CD4-positive, alpha-beta T cell treated with Interleukin-2 at 100 ng/mL for 4 hours (primary cell): ENCODE data around the gene AMBRA1.

Experiments used
- DNase-seq: peaks from one replicate; pipeline ENCODE4 v3.0.0-alpha.2; 2020; ENCODE audit warnings: low spot score

Gene AMBRA1

DNA sequence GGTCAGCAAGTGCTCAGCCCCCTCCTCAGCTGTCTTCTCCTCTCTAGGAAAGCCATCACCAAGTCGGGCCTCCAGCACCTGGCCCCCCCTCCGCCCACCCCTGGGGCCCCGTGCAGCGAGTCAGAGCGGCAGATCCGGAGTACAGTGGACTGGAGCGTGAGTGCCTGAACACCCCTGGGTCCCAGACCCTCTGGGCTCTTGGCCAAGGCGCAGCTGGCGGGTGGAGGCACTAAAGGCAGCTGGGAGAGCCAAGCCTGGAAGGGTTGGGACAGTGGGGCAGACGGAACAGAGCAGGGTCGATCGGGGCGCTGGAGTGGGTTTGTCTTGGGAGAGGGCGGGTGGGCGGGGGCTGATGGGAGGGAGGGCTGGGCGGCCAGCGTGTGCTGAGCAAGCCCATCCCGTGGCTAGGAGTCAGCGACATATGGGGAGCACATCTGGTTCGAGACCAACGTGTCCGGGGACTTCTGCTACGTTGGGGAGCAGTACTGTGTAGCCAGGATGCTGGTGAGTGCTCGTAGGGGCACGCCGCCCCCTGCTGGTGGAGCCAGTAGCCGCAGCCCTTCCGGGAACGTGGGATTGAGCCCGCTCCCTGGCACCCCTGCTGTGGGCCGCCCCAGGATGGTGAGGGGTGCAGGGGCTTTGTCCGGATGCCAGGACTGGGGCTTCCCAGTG, 226.4 kb downstream of the AMBRA1 start:
- DNase-seq: peak; percentile 77

DNA sequence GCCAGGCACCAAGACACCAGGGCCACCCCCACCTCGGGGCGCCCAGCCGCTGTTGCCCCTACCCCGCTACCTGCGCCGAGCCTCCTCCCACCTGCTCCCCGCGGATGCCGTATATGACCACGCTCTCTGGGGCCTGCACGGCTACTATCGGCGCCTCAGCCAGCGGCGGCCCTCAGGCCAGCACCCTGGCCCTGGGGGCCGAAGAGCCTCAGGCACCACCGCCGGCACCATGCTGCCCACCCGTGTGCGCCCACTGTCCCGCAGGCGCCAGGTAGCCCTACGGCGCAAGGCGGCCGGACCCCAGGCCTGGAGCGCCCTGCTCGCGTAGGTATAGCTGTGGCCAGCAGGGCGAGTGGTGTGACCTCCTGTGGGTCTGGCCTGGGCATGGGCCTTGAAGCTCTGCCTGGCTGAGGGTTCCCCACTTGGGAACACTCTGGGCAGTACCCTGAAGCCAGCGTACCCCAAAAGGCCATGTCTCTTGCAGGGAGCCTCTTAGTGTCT, 227.1 kb downstream of the AMBRA1 start:
- DNase-seq: no peak

DNA sequence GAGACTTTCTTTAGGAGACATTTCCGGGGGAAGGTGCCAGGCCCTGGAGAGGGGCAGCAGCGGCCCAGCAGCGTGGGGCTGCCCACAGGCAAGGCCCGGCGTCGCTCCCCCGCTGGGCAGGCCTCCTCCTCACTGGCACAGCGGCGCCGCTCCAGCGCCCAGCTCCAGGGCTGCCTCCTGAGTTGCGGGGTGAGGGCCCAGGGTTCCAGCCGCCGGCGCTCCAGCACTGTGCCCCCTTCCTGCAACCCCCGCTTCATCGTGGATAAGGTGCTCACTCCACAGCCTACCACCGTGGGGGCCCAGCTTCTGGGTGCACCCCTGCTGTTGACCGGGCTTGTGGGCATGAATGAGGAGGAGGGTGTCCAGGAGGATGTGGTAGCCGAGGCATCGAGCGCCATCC, 227.6 kb downstream of the AMBRA1 start:
- no peak for DNase-seq

DNA sequence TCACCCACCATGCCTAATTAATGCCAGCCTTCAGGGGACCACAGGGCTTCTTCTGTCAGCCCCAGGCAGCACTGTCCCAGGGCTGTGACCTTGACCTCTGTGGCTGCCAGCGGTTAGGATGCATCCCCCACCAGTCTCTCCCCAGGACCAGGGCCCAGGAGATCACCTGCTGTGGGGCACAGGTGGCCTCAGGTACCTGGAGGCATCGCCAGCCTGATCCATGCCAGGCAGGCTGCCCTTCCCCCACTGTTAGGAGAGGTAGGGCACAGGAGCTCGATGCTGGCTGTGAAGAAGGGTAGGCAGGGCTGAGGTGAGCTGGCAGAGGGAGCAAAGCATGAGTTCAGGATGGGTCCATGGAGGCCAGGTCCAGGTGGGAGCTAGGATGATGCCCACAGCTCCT, 229.0 kb downstream of the AMBRA1 start:
- DNase-seq: no peak

DNA sequence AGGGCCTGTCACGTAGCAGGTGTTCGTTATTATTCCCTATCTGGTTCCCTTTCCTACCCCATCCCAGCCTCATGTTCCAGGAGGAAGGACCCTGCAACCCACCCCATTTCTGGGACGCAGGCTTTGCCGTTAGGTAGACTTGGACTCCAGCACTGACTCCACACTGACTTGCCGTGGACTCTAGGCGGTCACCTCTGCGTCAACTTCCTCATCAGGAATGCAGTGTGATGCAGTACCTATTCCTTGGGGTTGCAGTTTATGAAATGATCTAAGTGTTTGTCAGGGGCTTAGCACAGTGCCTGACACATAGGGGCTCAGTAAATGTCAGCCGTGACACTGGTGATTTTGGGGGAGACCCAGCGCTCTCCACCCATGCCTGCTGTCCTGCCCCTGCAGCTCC, 229.8 kb downstream of the AMBRA1 start:
- DNase-seq: no peak

DNA sequence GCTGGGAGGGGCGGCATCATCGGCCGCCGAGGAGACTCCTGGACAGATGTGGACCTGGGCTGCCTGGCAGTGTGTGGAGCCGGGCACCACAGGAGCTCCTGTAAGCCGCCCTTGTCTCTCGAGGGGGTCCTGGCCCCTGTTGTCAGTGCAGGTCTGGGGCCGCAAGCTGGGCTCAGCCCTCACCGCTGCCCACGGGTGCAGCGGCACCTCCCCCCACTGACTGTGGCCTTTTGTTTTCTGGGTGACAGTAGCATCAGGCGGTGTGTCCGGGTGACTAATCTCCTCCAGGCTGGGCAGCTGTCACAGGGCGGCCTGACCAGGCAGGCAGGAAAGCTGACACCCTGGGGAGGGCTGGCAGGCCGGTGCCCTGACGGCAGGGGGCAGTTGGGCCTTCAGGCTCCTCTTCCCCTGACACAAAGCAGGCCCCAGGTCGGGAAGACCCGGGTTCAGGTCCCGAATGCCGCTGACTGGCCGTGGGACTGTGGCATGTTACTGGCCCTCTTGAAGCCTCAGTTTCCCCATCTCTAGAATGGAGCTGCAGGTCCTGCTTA, 230.3 kb downstream of the AMBRA1 start:
- DNase-seq: no peak

DNA sequence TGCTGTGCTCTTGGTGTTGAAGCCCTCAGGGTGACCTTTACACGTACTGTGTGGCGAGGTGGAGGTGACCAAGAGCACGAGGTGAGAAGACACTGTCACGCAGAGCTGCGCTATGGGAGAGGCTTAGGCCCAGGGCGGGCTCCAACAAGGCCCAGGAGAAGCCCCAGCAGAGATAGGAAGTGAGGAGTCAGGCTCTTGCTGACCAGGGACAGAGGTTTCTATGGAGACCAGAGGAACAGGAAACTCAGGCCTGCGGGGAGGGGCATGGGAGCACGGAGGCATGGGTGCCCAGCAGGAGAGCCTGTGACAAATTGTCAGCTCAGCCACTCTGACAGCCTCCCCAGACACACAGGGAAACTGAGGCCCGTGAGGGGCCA, 230.8 kb downstream of the AMBRA1 start:
- no peak for DNase-seq

DNA sequence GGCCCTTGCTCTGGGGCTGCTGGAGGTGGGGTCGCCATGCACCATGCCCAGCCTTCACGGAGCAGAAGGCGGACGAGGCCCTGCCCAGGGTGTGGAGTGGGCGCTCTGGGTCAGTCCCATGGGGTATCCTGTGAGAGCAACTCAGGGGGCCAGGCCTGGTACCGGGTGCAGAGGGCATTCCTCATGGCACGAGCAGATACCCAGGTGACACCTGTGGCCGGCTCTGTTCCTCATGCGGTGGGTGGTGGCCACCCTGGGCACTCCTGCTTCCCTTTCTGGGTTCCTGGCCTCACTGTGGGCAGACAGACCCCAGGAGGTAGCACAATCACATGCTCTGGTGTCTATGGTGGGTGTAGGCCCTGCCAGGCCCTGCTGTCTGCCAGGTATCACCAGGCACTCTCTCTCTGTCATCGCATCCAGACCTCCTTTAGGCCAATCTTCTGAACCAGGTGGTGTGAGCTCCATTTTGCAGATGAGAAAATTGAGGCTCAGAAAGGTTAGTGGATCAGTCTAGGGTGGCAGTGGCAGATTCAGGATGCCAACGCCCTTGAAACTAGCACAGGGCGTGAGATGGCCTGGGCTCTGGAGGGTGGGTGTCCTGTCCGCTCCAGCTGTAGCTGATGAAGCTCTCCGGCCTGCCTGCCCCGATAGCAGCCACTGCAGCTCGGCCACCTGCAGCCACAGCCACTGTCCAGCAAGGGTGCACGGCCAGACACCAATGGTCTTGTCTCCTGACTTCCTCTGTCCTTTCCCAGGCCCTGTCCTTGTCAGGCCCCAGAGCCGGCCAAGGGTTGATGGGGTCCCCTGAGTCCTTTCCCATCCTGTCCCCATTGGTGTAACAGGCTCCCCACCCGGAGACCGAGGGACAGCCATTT, 231.4 kb downstream of the AMBRA1 start:
- no peak for DNase-seq

DNA sequence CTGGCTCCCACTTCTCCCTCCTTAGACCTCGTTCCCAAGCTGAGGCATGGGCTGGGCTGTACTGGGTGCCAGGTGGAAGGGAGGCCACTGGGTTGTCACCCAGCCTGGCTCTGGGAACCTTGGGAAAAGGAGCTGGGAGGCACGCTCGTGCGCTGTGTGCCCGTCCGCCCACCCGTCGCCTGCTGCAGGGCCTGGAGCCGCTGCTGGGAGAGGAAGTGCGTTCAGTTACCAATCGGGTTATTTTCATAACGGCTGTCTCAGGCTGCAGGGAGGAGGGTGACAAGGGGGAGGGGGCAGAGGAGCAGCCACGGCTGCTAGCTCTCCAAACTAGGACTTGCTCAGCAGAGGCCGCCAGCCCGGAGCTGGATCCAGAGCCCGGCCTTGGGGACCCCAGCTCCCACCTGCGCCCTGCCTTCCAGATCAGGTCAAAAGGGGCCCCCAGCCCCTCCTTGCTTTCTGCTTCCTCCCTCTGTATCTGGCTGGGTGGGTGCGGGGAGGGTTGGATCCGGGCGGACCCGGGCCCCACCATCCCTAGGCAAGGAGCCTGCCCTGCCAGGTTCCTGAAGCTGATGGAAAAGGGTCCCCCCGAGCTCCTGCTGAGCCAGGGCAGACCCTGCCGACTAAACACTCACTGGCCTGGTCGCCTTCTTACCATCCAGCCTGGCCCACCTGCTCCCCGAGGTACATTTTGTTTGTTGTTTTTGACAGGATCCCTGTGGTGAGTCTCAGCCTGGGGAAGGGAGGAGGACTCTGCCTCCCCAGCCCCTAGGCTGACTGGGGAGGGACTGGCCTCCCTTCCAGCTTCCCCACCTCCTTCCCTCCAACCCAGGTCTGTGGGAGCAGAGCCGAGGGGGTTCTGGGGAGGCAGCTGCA, 232.3 kb downstream of the AMBRA1 start:
- peak; percentile 65 for DNase-seq

DNA sequence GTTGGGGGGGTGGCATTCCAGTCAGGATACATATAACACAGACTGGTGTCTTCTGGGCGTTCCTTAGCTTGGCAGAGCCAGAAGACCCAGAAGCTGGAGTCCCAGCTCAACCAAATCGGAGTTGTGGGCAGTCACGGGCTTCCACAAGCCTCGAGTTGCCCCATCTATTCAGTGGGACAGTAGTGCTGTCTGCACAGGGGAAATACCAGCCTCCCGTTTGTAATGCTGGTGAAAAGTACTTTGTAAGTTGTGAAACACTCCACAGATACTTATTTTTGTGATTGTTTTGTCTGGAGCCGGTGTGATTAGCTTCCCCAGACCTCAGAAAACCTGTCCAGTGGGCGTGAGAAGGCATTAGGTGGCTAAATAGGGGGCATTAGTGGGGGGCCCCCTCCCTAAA, 232.9 kb downstream of the AMBRA1 start:
- no peak for DNase-seq

DNA sequence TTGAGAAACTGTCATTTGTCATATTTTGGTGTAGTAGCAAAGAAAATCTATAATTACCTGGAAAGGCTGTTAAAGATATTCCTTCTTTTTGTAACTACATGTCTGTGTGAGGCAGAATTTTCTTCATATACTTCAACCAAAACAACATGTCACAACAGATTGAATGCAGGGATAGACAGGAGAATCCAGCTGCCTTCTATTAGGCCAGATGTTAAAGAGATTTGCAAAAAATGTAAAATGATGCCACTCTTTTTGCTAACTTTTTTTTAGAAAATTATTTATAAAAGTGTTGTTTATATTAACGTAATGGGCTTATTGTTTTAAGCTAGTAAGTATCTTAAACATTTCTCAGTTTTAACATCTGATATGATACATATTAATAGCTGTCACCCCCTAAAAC, 233.9 kb downstream of the AMBRA1 start:
- DNase-seq: no peak

DNA sequence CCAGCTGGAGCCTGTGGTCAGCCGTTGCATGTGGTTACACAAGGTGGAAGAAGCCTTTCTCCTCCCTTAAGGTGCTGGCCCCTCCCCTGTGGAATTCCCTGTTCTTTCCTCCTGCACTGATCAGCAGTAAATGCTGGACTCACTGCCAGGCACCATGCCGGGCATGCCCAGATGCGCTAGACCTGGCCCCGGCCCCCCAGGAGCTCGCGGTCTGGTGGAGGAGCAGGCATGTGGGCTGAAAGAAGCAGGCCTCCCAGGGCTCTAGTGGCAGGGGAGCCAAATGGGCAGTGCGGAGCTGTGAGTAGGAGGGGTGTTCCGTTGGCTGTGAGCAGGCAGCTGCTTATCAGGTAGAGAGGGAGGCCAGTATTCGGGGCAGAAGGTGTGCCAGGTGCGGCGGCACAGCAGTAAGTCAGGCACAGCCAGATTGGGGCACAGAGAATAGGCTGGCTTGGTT, 236.3 kb downstream of the AMBRA1 start:
- DNase-seq: no peak

DNA sequence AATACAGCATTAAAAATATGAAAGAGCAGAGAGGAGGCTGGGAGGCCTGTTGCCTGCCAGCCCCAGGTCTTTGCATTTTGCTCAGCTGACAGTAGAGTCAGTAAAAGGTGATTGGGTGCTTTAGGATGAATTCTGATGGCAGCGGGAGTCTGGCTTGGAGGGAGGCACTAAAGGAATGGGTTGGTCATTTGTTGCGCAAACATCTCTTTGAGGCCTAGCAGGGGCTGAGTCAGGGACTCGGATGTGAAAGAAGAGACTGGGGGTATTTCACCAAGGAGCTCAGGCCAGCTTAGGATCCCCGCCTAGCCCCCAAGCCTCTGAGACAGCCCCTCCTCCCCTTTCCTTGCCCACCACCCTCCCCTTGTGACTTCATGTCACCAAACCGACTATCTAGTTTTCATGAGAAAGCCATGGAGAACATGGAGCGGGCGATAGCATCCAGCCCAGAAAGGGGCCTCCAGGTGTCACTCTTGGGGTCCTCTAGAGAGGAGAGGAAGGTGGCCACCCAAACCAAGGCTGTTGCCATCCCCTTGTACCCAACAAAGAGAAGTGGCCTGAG, 236.8 kb downstream of the AMBRA1 start:
- DNase-seq: no peak

DNA sequence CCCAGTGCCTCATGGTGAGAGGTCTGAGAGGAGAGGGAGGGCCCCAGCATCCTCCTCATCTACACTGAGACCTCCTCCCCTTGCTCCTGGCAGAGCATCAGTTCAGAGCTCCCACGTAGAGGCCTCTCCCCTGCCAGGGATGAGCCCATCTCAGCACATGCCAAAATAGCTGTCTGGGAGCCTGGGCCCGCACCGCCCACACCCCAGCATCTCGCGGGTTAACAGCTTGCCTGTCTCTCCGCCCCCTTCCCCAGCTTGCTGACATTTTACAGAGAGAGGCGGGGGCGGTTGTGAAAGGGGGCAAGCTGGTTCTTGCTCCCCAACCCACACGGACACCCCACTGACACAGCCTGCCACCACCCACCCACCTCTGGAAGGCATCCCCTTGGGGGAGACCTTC, 240.1 kb downstream of the AMBRA1 start:
- no peak for DNase-seq

DNA sequence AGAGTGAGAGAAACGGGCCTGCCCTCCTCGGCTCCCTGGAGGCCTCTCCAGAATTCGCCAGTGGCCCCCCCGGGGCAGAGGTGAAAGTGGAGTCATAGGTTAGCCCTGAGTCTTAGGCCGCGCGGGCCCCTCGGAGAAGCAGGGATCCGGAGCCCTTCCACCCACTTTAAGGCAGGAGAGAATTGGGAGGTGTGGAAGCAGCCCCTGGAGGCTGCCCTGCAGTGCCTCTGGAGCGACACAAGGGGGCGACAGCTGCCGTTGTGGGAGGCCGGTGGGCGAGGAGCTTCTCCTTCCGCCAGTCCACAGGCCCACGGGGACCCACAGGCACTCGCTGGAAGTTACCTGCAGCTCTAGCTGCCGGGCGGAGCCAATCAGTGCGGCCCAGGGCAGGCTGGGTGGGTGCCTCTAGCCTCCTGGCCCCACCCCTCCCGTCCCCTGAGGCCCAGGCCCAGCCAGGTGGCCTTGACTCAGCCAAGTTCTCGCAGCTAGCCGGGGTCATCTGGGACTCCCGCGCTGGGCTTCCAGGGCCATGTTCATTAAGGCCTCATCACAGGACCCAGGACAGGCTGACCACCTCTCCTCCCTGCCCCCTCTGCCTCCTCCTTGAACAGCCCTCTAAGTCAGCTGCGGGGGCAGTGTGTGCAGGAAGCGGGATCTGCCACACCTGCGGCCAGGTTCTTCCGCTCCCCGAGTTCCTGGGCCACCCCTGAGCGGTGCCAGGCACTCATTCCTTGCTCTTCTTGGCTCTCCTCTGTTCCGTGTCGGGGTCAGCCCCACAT, 241.6 kb downstream of the AMBRA1 start:
- DNase-seq: peak; percentile 86

DNA sequence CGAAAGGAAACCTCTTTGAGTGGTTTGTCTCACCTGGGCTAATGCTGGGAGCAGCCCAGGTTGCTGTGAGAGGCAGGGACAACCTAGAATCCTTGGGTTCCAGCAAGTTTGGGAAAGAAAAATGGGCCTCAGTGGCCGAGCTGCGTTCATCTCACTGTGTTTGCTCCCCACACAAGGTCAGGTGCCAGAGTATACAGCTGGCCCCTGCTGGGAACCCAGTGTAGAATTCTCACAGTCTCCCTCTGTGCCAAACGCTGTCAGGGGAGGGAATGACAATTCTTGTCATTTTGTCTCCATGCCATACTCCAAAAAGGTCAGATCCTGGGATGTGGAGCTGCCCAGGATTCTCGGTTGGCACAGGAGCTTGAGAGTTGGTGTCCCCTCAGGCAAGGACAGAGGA, 242.2 kb downstream of the AMBRA1 start:
- DNase-seq: no peak

DNA sequence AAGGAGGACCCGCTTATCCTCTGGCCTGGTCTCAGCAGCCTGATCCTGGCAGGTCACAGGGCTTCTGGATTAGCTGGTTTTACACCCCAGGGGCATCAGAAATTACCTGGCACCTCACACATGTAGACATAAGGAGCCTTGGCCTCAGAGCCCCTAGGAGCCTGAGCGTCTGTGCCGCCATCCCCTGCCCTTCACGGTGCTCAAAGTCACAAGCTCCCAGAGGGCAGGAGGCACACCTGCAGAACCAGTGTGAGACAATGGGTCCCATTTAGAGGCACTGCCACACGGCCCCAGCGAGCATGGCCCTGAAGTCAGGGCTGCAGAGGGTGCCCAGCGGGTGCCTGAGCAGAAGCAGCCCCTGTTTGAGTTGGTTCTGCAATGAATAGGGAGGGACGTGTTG, 242.7 kb downstream of the AMBRA1 start:
- no peak for DNase-seq

DNA sequence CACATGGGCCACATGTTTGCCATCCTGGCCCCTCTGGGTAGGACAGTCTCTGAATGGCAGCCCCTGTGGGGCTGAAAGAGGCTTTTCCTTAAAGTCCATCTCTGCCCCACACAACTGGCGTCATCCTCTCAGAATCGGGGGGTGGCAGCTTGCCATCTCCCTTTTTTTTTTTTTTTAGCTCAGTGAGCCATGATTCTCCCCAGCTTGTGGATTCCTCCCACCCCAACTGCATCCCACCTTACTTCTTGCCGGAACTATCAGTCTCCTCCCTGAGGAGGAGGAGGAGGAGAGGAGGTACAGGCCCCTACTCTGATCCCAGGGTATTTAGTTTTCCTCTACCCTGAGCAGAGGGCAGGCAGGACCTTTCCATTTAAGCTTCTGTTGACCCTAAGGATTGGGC, 243.1 kb downstream of the AMBRA1 start:
- no peak for DNase-seq

DNA sequence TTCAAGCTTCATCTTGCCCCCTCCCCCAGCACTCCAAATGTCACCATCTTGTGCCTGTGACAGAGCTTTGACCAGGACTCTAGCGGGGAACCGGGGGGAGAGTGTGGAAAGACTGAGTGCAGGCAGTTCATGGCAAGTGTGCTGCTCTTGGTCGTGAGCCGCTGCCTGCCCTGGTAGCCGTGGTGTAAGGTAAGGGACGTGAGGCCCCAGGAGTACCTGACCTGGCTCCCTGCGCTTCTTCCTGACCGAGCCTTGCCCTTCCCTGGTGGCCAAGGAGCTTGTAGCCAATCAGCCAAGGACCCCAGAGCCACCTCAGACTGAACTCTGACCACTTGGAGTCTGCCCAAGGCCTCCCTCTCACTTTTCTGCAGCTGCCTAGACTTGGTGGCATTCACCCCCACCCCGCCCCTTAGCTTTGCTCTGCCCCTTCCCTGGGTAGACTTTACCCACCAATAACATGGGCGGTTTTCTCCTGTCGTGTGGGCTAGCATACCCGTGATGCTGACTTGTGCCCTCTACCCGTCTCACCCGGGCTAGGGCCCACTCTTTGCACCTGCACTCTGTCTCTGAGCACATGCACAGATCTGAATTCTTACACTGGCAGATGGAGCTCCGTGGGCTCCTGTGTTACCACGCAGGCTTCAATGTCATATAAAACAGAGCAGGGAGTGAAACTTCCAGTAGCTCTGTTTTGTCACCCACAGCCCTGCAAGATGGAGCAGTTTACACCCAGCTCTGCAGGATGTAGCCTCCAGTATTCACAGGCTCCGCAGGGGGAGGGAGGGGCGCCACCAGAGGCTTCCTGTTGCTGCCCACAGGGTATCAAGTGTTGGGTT, 245.0 kb downstream of the AMBRA1 start:
- peak; percentile 69 for DNase-seq
